Duodenal mucosa (tissue), 2 donors: ENCODE measurements around the gene SRP54.

Source experiments
- H3K27ac ChIP-seq: one replicate; pipeline ENCODE4 v1.7.0; 2013; ENCODE audit warnings: low read depth, low read length
- H3K27me3 ChIP-seq, 2 donors: one replicate each; pipeline ENCODE4 v1.7.0; 2013; ENCODE audit warnings: low read length in 2 of 2, control low read depth in 1 of 2; ENCODE audit not compliant: insufficient read depth in 2 of 2, control insufficient read depth in 1 of 2
- H3K36me3 ChIP-seq, 2 donors: one replicate each; pipeline ENCODE4 v1.7.0; 2013; ENCODE audit warnings: low read length in 2 of 2, control low read depth in 1 of 2; ENCODE audit not compliant: insufficient read depth in 2 of 2, control insufficient read depth in 1 of 2
- H3K4me1 ChIP-seq, 2 donors: one replicate each; pipeline ENCODE4 v1.7.0; 2013; ENCODE audit warnings: low read length in 2 of 2, control low read depth in 1 of 2; ENCODE audit not compliant: insufficient read depth in 2 of 2, control insufficient read depth in 1 of 2
- H3K4me3 ChIP-seq, 2 donors: one replicate each; pipeline ENCODE4 v1.7.0; 2013; ENCODE audit warnings: low read length in 2 of 2, low read depth in 1 of 2
- H3K9ac ChIP-seq, 2 donors: one replicate each; pipeline ENCODE4 v1.7.0; 2013; ENCODE audit warnings: low read length in 2 of 2, low read depth in 1 of 2
- H3K9me3 ChIP-seq, 2 donors: one replicate each; pipeline ENCODE4 v1.7.0; 2013; ENCODE audit warnings: low read length in 2 of 2, control low read depth in 1 of 2; ENCODE audit not compliant: control insufficient read depth in 1 of 2

Gene SRP54

DNA sequence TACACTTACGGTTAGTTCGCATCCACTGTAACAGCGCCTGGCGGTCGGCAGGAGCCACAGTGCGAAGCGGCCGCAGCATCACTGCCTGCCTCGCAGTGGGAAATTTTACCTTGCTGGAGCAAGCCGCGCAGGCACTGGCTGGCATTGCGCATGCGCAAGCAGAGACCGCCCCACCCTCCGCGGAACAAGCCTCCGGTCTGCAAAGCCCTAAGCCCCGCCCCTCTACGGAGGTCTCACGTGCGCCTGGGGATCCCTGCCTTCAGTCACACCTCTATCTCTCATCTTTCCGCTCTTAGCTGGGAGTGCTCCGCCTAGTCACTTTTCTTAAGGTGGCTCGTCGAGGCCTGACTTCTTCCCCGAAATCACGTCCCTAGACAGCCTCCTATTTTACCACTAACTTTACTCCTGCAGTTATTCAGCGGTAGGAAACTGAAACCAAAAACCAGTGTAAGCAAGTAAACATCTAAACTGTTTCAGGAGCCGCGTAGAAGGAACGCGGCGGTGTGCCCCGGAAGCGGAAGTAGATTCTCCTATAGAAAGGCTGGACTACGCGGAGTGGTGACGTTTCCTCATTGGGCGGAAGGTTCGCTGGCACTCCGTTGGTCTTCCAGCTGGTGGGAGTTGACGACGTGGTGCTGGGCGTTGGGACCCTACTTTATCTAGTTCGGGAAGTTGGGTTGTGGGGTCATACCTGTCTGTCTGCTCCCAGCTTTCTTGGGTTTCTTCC lies at the start of gene SRP54:
TSS of gene SRP54 (plus strand) at position 572 of the 727 bp plus-strand sequence. CDS start 13,718 bp downstream, outside the sequence.
- H3K4me1 ChIP-seq = peaks cover 16 to 30% of the 10 kb centered on the region in 2 donors
- no peaks in the 10 kb centered on the region for H3K9me3 ChIP-seq
- peak within 1 kb of the TSS; percentile 79 to 96 for H3K4me3 ChIP-seq
- no peaks in the 10 kb centered on the region for H3K27me3 ChIP-seq
- peak within 1 kb of the TSS; percentile 97 for H3K27ac ChIP-seq
- no peaks in the 10 kb centered on the region for H3K36me3 ChIP-seq
- H3K9ac ChIP-seq = peak within 1 kb of the TSS; percentile 61 to 94

- no peak overlapping the region for H3K9ac ChIP-seq
- no peak overlapping the region for H3K27ac ChIP-seq
- no peak overlapping the region for H3K4me3 ChIP-seq
- peaks cover 0 to 7% of the 10 kb centered on the region in 2 donors for H3K4me1 ChIP-seq
- H3K9me3 ChIP-seq = no peaks in the 10 kb centered on the region
- no peaks in the 10 kb centered on the region for H3K36me3 ChIP-seq
- no peaks in the 10 kb centered on the region for H3K27me3 ChIP-seq
Measured at GRCh38 chr14:34933301-34933700, 49.5 kb upstream of the SRP54 start.

GRCh38 chr14:34935488-34935887 lies 47.3 kb upstream of the SRP54 start:
- Histone ChIP-seq H3K36me3 (no peaks in the 10 kb centered on the region), H3K27me3 (no peaks in the 10 kb centered on the region), H3K27ac (no peak overlapping the region), H3K4me3 (no peak overlapping the region), H3K9me3 (no peaks in the 10 kb centered on the region), H3K4me1 (peaks cover 0 to 4% of the 10 kb centered on the region in 2 donors), H3K9ac (no peak overlapping the region)

- Histone ChIP-seq H3K4me3 (no peak overlapping the region), H3K36me3 (no peaks in the 10 kb centered on the region), H3K27ac (no peak overlapping the region), H3K9me3 (no peaks in the 10 kb centered on the region), H3K27me3 (no peaks in the 10 kb centered on the region), H3K4me1 (no peaks in the 10 kb centered on the region), H3K9ac (no peak overlapping the region)
Measured at GRCh38 chr14:34937442-34937841, 45.4 kb upstream of the SRP54 start.

DNA sequence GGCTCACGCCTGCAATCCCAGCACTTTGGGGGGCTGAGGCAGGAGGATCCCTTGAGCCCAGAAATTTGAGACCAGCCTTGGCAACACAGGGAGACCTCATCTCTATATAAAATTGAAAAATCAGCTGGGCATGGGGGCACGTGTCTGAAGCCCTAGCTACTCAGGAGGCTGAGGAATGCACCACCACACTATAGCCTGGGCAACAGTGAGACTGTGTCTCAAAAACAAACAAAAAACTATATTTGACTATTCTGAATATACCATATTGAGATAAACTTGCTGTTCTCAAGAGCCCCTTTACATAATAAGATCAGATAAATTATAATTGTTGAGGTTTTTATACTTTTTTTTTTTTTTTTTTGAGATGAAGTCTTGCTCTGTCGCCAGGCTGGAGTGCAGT lies 44.9 kb upstream of the SRP54 start:
- Histone ChIP-seq H3K27me3 (no peaks in the 10 kb centered on the region), H3K36me3 (no peaks in the 10 kb centered on the region), H3K4me1 (no peaks in the 10 kb centered on the region), H3K9me3 (no peaks in the 10 kb centered on the region), H3K9ac (no peak overlapping the region), H3K4me3 (no peak overlapping the region), H3K27ac (no peak overlapping the region)

DNA sequence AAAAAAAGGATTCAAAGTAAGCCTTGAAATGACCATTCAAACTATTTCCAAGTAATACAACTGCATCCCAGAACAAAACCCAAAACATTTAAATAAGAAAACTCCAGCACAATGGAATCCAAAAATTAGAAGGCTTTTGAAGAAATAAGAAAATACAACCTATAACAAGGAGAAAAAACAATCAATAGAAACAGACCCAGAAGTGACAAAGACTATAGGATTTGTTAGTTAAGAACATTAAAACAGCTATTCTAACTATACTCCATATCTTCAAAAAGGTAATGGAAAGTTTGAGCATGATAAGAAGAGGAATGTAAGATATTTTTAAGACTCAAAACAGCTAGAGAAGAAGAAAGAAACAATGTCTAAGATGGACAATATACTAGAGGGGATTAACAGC lies 39.3 kb upstream of the SRP54 start:
- Histone ChIP-seq H3K36me3 (no peaks in the 10 kb centered on the region), H3K4me1 (no peaks in the 10 kb centered on the region), H3K27me3 (no peaks in the 10 kb centered on the region), H3K27ac (no peak overlapping the region), H3K9ac (no peak overlapping the region), H3K9me3 (peaks cover 3 to 4% of the 10 kb centered on the region in 2 donors), H3K4me3 (no peak overlapping the region)

DNA sequence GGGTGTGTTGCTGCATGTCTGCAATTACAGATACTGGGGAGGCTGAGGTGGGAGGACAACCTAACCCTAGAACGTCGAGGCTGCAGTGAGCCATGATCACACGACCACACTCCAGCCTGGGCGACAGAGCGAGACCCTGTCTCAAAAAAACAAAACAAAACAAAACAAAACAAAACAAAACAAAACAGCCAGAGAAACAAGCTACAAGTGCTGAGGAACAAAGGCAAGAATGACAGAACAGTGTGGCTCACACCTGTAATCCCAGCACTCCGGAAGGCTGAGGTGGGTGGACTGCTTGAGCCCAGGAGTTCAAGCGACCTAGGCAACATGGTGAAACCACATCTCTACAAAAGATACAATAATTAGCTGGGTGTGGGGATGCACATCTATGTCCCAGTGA lies 38.0 kb upstream of the SRP54 start:
- peaks cover 3 to 4% of the 10 kb centered on the region in 2 donors for H3K9me3 ChIP-seq
- H3K4me1 ChIP-seq = no peaks in the 10 kb centered on the region
- no peaks in the 10 kb centered on the region for H3K36me3 ChIP-seq
- H3K9ac ChIP-seq = no peak overlapping the region
- H3K27me3 ChIP-seq = no peaks in the 10 kb centered on the region
- H3K27ac ChIP-seq = no peak overlapping the region
- no peak overlapping the region for H3K4me3 ChIP-seq

GRCh38 chr14:34946699-34947098 lies 36.1 kb upstream of the SRP54 start:
- Histone ChIP-seq H3K4me1 (no peaks in the 10 kb centered on the region), H3K27ac (no peak overlapping the region), H3K36me3 (no peaks in the 10 kb centered on the region), H3K9ac (no peak overlapping the region), H3K27me3 (no peaks in the 10 kb centered on the region), H3K9me3 (peaks cover 3 to 4% of the 10 kb centered on the region in 2 donors), H3K4me3 (no peak overlapping the region)

DNA sequence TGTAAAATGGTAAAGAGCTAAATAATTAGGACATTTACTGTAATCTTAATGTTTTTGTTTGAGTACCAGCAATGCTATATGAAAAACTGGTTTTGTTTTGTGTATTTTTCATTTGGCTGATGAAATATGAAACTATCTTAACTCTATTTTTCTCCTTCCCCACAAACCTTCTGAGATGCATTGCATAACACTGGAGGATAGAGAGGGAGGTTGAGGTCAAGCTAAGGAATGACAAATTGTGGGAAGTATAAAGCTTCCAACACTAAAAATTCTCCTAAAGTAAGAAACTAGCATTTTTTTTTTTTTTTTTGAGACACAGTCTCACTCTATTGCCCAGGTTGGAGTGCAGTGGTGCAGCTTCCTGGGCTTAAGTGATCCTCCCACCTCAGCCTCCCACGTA lies 31.5 kb upstream of the SRP54 start:
- H3K4me3 ChIP-seq = no peak overlapping the region
- no peaks in the 10 kb centered on the region for H3K9me3 ChIP-seq
- no peaks in the 10 kb centered on the region for H3K27me3 ChIP-seq
- no peak overlapping the region for H3K27ac ChIP-seq
- H3K36me3 ChIP-seq = peaks cover 0 to 5% of the 10 kb centered on the region in 2 donors
- H3K9ac ChIP-seq = no peak overlapping the region
- no peaks in the 10 kb centered on the region for H3K4me1 ChIP-seq

DNA sequence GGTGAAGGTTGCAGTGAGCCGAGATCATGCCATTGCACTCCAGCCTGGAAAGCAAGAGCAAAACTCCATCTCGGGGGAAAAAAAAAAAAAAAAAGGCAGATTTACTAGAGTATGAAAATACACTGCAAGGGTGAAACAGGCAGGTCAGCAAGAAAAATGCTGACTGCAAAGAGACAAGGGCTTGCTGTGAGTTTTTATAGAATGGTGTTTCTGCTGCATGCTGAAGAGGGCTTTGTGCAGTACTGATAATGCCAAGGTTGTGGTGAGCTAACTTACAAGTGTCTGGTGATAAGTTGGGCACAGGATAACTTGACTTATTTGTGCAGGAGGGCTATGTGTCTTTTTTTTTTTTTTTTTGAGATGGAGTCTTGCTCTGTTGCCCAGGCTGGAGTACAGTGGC lies 25.9 kb upstream of the SRP54 start:
- H3K4me1 ChIP-seq = no peaks in the 10 kb centered on the region
- H3K27me3 ChIP-seq = no peaks in the 10 kb centered on the region
- no peak overlapping the region for H3K9ac ChIP-seq
- no peak overlapping the region for H3K27ac ChIP-seq
- peaks cover 0 to 5% of the 10 kb centered on the region in 2 donors for H3K36me3 ChIP-seq
- H3K9me3 ChIP-seq = no peaks in the 10 kb centered on the region
- no peak overlapping the region for H3K4me3 ChIP-seq
